ENCODE data around the gene APBB2.

APBB2 gene

GRCh38 chr4:40827758-40828157 lies 386.6 kb downstream of the APBB2 start:
- peaks cover 31 to 57% of the 10 kb centered on the region in 2 experiments for H3K36me3 ChIP-seq (ENCODE audit: control insufficient read depth in 1 of 2, insufficient read depth in 2 of 2, low read length in 2 of 2)
- H3K23ac ChIP-seq (ENCODE audit: low read length): no peak overlapping the region
- no peak overlapping the region for H4K91ac ChIP-seq (ENCODE audit: low read depth, low read length)
- no peaks in the 10 kb centered on the region for H3K79me1 ChIP-seq (ENCODE audit: low read length)
- H3K4me2 ChIP-seq (ENCODE audit: low read length): no peak overlapping the region
- no peak overlapping the region for H3K14ac ChIP-seq (ENCODE audit: low read length)
- H3K9ac ChIP-seq (ENCODE audit: low read length): no peak overlapping the region
- peaks cover 1% of the 10 kb centered on the region for H3K9me3 ChIP-seq (ENCODE audit: insufficient read depth, low read depth, low read length)
- H3K27me3 ChIP-seq (ENCODE audit: insufficient read depth, low read length): no peaks in the 10 kb centered on the region
- no peak overlapping the region for H2AK5ac ChIP-seq (ENCODE audit: low read length)
- H4K8ac ChIP-seq (ENCODE audit: low read depth, low read length): no peak overlapping the region
- H2BK12ac ChIP-seq (ENCODE audit: low read length): no peak overlapping the region
- H3K4ac ChIP-seq (ENCODE audit: low read depth, low read length): no peak overlapping the region
- no peak overlapping the region for H3K18ac ChIP-seq (ENCODE audit: low read length)
- DNase-seq: no peak
- no peak overlapping the region for H3K27ac ChIP-seq (ENCODE audit: low read depth, low read length)
- H4K12ac ChIP-seq (ENCODE audit: low read depth, low read length): no peak overlapping the region
- H2BK5ac ChIP-seq (ENCODE audit: low read depth, low read length, poor library complexity): no peak overlapping the region
- H3K4me1 ChIP-seq (ENCODE audit: control insufficient read depth in 1 of 2, insufficient read depth in 2 of 2, low read length in 2 of 2): no peaks in the 10 kb centered on the region
- H3K4me3 ChIP-seq (ENCODE audit: low read depth, low read length): no peak overlapping the region
- H2AFZ ChIP-seq (ENCODE audit: insufficient read depth, low read length, poor library complexity): no peak overlapping the region
- no peak overlapping the region for H2BK120ac ChIP-seq (ENCODE audit: insufficient read depth, low read length, poor library complexity)
- WGBS (ENCODE audit: extremely low coverage, insufficient coverage, insufficient read length): no CpG with 5 or more reads among the region's 6 CpGs
- H3K79me2 ChIP-seq (ENCODE audit: control insufficient read depth, insufficient read depth, low read length, poor library complexity): no peaks in the 10 kb centered on the region

- no peaks in the 10 kb centered on the region for H3K79me2 ChIP-seq (ENCODE audit: control insufficient read depth, insufficient read depth, low read length, poor library complexity)
- no peak overlapping the region for H2AK5ac ChIP-seq (ENCODE audit: low read length)
- no peak overlapping the region for H4K91ac ChIP-seq (ENCODE audit: low read depth, low read length)
- H3K27ac ChIP-seq (ENCODE audit: low read depth, low read length): no peak overlapping the region
- no peak overlapping the region for H3K14ac ChIP-seq (ENCODE audit: low read length)
- H2BK120ac ChIP-seq (ENCODE audit: insufficient read depth, low read length, poor library complexity): no peak overlapping the region
- no peak overlapping the region for H4K12ac ChIP-seq (ENCODE audit: low read depth, low read length)
- no peak overlapping the region for H3K4me2 ChIP-seq (ENCODE audit: low read length)
- no peak overlapping the region for H2AFZ ChIP-seq (ENCODE audit: insufficient read depth, low read length, poor library complexity)
- H3K79me1 ChIP-seq (ENCODE audit: low read length): no peaks in the 10 kb centered on the region
- no peak overlapping the region for H3K4me3 ChIP-seq (ENCODE audit: low read depth, low read length)
- no peak overlapping the region for H3K23ac ChIP-seq (ENCODE audit: low read length)
- H3K9ac ChIP-seq (ENCODE audit: low read length): no peak overlapping the region
- peaks cover 1% of the 10 kb centered on the region for H3K9me3 ChIP-seq (ENCODE audit: insufficient read depth, low read depth, low read length)
- H3K4me1 ChIP-seq (ENCODE audit: control insufficient read depth in 1 of 2, insufficient read depth in 2 of 2, low read length in 2 of 2): no peaks in the 10 kb centered on the region
- no peak overlapping the region for H4K8ac ChIP-seq (ENCODE audit: low read depth, low read length)
- H3K36me3 ChIP-seq (ENCODE audit: control insufficient read depth in 1 of 2, insufficient read depth in 2 of 2, low read length in 2 of 2): peaks cover 36 to 59% of the 10 kb centered on the region in 2 experiments
- no peak overlapping the region for H3K4ac ChIP-seq (ENCODE audit: low read depth, low read length)
- H2BK12ac ChIP-seq (ENCODE audit: low read length): no peak overlapping the region
- no peak overlapping the region for H2BK5ac ChIP-seq (ENCODE audit: low read depth, low read length, poor library complexity)
- WGBS (ENCODE audit: extremely low coverage, insufficient coverage, insufficient read length): no CpG with 5 or more reads among the region's 5 CpGs
- DNase-seq: no peak
- H3K18ac ChIP-seq (ENCODE audit: low read length): no peak overlapping the region
- no peaks in the 10 kb centered on the region for H3K27me3 ChIP-seq (ENCODE audit: insufficient read depth, low read length)
Measured at GRCh38 chr4:40826821-40827220, 387.5 kb downstream of the APBB2 start.

- Histone ChIP-seq H3K4me3 (ENCODE audit: low read depth, low read length) (no peak overlapping the region), H2BK12ac (ENCODE audit: low read length) (no peak overlapping the region), H4K91ac (ENCODE audit: low read depth, low read length) (no peak overlapping the region), H3K4me1 (ENCODE audit: control insufficient read depth in 1 of 2, insufficient read depth in 2 of 2, low read length in 2 of 2) (no peaks in the 10 kb centered on the region), H4K8ac (ENCODE audit: low read depth, low read length) (no peak overlapping the region), H4K12ac (ENCODE audit: low read depth, low read length) (no peak overlapping the region), H3K4ac (ENCODE audit: low read depth, low read length) (no peak overlapping the region), H3K14ac (ENCODE audit: low read length) (no peak overlapping the region), H3K4me2 (ENCODE audit: low read length) (no peak overlapping the region), H2AFZ (ENCODE audit: insufficient read depth, low read length, poor library complexity) (no peak overlapping the region), H2BK120ac (ENCODE audit: insufficient read depth, low read length, poor library complexity) (no peak overlapping the region), H3K9ac (ENCODE audit: low read length) (no peak overlapping the region), H3K27ac (ENCODE audit: low read depth, low read length) (no peak overlapping the region), H2BK5ac (ENCODE audit: low read depth, low read length, poor library complexity) (no peak overlapping the region), H3K36me3 (ENCODE audit: control insufficient read depth in 1 of 2, insufficient read depth in 2 of 2, low read length in 2 of 2) (peaks cover 37 to 66% of the 10 kb centered on the region in 2 experiments), H3K9me3 (ENCODE audit: insufficient read depth, low read depth, low read length) (peaks cover 1% of the 10 kb centered on the region), H3K18ac (ENCODE audit: low read length) (no peak overlapping the region), H3K79me2 (ENCODE audit: control insufficient read depth, insufficient read depth, low read length, poor library complexity) (no peaks in the 10 kb centered on the region), H2AK5ac (ENCODE audit: low read length) (no peak overlapping the region), H3K23ac (ENCODE audit: low read length) (no peak overlapping the region), H3K79me1 (ENCODE audit: low read length) (no peaks in the 10 kb centered on the region), H3K27me3 (ENCODE audit: insufficient read depth, low read length) (no peaks in the 10 kb centered on the region)
- no peak for DNase-seq
- WGBS (ENCODE audit: extremely low coverage, insufficient coverage, insufficient read length): no CpG with 5 or more reads among the region's 19 CpGs
Measured at GRCh38 chr4:40825014-40825838, 389.1 kb downstream of the APBB2 start.

GRCh38 chr4:40822420-40823166 lies 391.7 kb downstream of the APBB2 start:
- peaks cover 1% of the 10 kb centered on the region for H3K9me3 ChIP-seq (ENCODE audit: insufficient read depth, low read depth, low read length)
- H4K91ac ChIP-seq (ENCODE audit: low read depth, low read length): no peak overlapping the region
- no peak overlapping the region for H3K14ac ChIP-seq (ENCODE audit: low read length)
- no peak overlapping the region for H4K8ac ChIP-seq (ENCODE audit: low read depth, low read length)
- H3K4ac ChIP-seq (ENCODE audit: low read depth, low read length): no peak overlapping the region
- no peaks in the 10 kb centered on the region for H3K79me1 ChIP-seq (ENCODE audit: low read length)
- H3K9ac ChIP-seq (ENCODE audit: low read length): no peak overlapping the region
- no peak for DNase-seq
- H4K12ac ChIP-seq (ENCODE audit: low read depth, low read length): no peak overlapping the region
- no peak overlapping the region for H3K27ac ChIP-seq (ENCODE audit: low read depth, low read length)
- H2AK5ac ChIP-seq (ENCODE audit: low read length): no peak overlapping the region
- no peak overlapping the region for H3K4me3 ChIP-seq (ENCODE audit: low read depth, low read length)
- no peak overlapping the region for H3K4me2 ChIP-seq (ENCODE audit: low read length)
- no peaks in the 10 kb centered on the region for H3K27me3 ChIP-seq (ENCODE audit: insufficient read depth, low read length)
- no peak overlapping the region for H3K23ac ChIP-seq (ENCODE audit: low read length)
- no peaks in the 10 kb centered on the region for H3K79me2 ChIP-seq (ENCODE audit: control insufficient read depth, insufficient read depth, low read length, poor library complexity)
- H2BK12ac ChIP-seq (ENCODE audit: low read length): no peak overlapping the region
- peaks cover 33 to 54% of the 10 kb centered on the region in 2 experiments for H3K36me3 ChIP-seq (ENCODE audit: control insufficient read depth in 1 of 2, insufficient read depth in 2 of 2, low read length in 2 of 2)
- H2AFZ ChIP-seq (ENCODE audit: insufficient read depth, low read length, poor library complexity): no peak overlapping the region
- H3K18ac ChIP-seq (ENCODE audit: low read length): no peak overlapping the region
- no peak overlapping the region for H2BK120ac ChIP-seq (ENCODE audit: insufficient read depth, low read length, poor library complexity)
- no peaks in the 10 kb centered on the region for H3K4me1 ChIP-seq (ENCODE audit: control insufficient read depth in 1 of 2, insufficient read depth in 2 of 2, low read length in 2 of 2)
- no peak overlapping the region for H2BK5ac ChIP-seq (ENCODE audit: low read depth, low read length, poor library complexity)
- WGBS (ENCODE audit: extremely low coverage, insufficient coverage, insufficient read length): no CpG with 5 or more reads among the region's 8 CpGs
